ENCODE measurements around the gene AHDC1.
A peak's percentile ranks its signal among the peaks of the same experiment; 100 is the strongest.

- TF ChIP-seq, protein P1, sequence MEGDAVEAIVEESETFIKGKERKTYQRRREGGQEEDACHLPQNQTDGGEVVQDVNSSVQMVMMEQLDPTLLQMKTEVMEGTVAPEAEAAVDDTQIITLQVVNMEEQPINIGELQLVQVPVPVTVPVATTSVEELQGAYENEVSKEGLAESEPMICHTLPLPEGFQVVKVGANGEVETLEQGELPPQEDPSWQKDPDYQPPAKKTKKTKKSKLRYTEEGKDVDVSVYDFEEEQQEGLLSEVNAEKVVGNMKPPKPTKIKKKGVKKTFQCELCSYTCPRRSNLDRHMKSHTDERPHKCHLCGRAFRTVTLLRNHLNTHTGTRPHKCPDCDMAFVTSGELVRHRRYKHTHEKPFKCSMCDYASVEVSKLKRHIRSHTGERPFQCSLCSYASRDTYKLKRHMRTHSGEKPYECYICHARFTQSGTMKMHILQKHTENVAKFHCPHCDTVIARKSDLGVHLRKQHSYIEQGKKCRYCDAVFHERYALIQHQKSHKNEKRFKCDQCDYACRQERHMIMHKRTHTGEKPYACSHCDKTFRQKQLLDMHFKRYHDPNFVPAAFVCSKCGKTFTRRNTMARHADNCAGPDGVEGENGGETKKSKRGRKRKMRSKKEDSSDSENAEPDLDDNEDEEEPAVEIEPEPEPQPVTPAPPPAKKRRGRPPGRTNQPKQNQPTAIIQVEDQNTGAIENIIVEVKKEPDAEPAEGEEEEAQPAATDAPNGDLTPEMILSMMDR (IDR thresholded peaks at IDR 0.05) = peak; percentile 28
- TF ChIP-seq EZH2 (IDR thresholded peaks at IDR 0.05) = no peak
- TF ChIP-seq EZH2phosphoT487 (IDR thresholded peaks at IDR 0.05) = no peak
Measured at GRCh38 chr1:27600498-27601175, 3.3 kb downstream of the AHDC1 start.

Measured in neural progenitor cell (in vitro differentiated cells).